Breast epithelium (tissue), 4 donors: Measurements from ENCODE around the gene GFRA1. TPM values are rescaled to one million over a fixed set of nuclear protein-coding genes. Genes with fewer than 3 reads are reported as not detected.

Source experiments
- DNase-seq, 2 donors: peaks; one replicate each; pipeline ENCODE4 v3.0.0-alpha.2; 2019; ENCODE audit warnings: low spot score in 2 of 2
- H3K27ac ChIP-seq, 2 donors: fragments of 200-600 bp; sonication (generic) in 1 of 2; one replicate each; pipeline ENCODE4 v1.5.1; 2016 to 2019; ENCODE audit warnings: mild to moderate bottlenecking in 1 of 2
- H3K27me3 ChIP-seq, 2 donors: fragments of 200-600 bp; sonication (generic) in 1 of 2; one replicate each; pipeline versions ENCODE4 v1.5.1 to v1.6.0; 2017 to 2019; ENCODE audit warnings: control low read depth in 1 of 2, mild to moderate bottlenecking in 1 of 2
- H3K36me3 ChIP-seq: fragments of 200-600 bp; one replicate; pipeline ENCODE4 v1.5.1; 2019
- H3K4me1 ChIP-seq, 2 donors: fragments of 200-600 bp; sonication (generic); one replicate each; pipeline ENCODE4 v1.5.1; 2016 to 2019; ENCODE audit warnings: control low read depth in 1 of 2
- H3K4me3 ChIP-seq, 3 donors: fragments of 200-600 bp; sonication (generic); 1 replicate in 2 of 3; 2 replicates in 1 of 3; pipeline ENCODE4 v1.5.1; 2016 to 2019; ENCODE audit warnings: mild to moderate bottlenecking in 3 of 3, moderate library complexity in 2 of 3
- H3K9me3 ChIP-seq, 2 donors: fragments of 200-600 bp; sonication (generic) in 1 of 2; one replicate each; pipeline ENCODE4 v1.5.1; 2016 to 2019; ENCODE audit warnings: control low read depth in 1 of 2
- CTCF ChIP-seq, 3 donors: fragments of 450-650 bp; IDR thresholded peaks; one replicate each; pipeline ENCODE4 v1.5.1; 2016 to 2017; ENCODE audit warnings: antibody characterized with exemption in 3 of 3, mild to moderate bottlenecking in 3 of 3, moderate library complexity in 3 of 3
- POLR2A ChIP-seq: fragments of 450-650 bp; IDR thresholded peaks from one replicate; pipeline ENCODE4 v1.6.1; 2016; ENCODE audit warnings: antibody characterized with exemption, mild to moderate bottlenecking, moderate library complexity
- POLR2AphosphoS5 ChIP-seq, 3 donors: sonication (generic); formaldehyde crosslinking; IDR thresholded peaks; one replicate each; pipeline ENCODE4 v1.6.1; 2017; ENCODE audit warnings: antibody characterized with exemption in 3 of 3
- intact Hi-C: fragments of 100-400 bp; cut with DNase I; formaldehyde crosslinking; loops from one replicate; pipeline ENCODE4 v1.15.1; 2023; ENCODE audit warnings: low total_unique reads
- total RNA-seq, 3 donors: library from RNA; depleted of rRNA; stranded (reverse); fragments of >200 nt; gene quantifications; one replicate each; pipeline ENCODE4 v1.1.0, GENCODE V29; 2016

Gene GFRA1
- total RNA-seq, 3 donors from 2014 or later = 88.2 to 153 (median 98.5) TPM

DNA sequence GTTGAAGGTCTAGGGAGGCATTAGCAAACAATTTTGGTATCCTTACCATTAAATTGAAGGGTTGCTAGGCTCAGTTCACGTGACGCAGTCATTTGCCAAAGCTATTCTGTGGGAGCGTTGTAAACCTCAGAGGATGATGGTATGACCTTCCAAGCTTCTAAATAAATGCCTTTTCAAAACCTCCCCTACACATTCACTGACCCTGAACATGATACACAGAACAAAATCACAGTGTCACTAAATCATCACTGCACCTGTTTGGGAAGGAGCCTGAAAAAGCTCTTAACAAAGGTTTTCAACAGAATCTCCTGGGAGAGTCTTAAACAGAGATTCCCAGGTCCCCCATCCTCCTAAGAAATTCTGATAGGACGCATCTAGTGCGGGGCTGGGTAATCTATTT is 38.0 kb upstream of the GFRA1 start:
- Histone ChIP-seq H3K9me3 (no peaks in the 10 kb centered on the region), H3K4me1 (no peaks in the 10 kb centered on the region), H3K27me3 (no peaks in the 10 kb centered on the region), H3K36me3 (no peaks in the 10 kb centered on the region), H3K27ac (no peak overlapping the region), H3K4me3 (no peak overlapping the region)
- TF ChIP-seq POLR2AphosphoS5 (IDR thresholded peaks at IDR 0.05) (no peak), POLR2A (no peak)
- intact Hi-C loops = no loop called here
- DNase-seq = no peak

DNA sequence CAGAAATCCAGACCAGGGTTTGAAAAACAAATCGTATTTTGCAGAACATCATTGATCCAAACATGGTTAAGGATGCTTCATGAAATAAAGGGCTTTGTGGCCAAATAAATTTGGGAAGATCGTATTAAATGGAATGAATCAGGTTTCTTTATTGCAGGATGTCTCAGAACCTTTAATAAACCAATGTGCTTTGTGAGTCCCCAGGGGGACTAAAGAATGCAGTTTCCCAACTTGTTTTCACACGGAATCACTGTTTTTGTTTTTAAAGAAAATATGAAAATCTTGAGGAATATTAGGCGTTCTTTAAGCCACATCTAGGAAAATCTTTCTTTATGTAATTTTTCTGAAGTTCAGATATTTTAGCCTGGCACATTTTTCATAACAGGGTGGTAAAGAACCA is 34.4 kb upstream of the GFRA1 start:
- no peak overlapping the region for H3K27ac ChIP-seq
- H3K4me3 ChIP-seq = no peak overlapping the region
- no peaks in the 10 kb centered on the region for H3K4me1 ChIP-seq
- intact Hi-C loops = no loop called here
- TF ChIP-seq POLR2AphosphoS5 (IDR thresholded peaks at IDR 0.05) (no peak), CTCF (IDR thresholded peaks at IDR 0.05) (no peak), POLR2A (no peak)
- DNase-seq = no peak
- H3K27me3 ChIP-seq = no peaks in the 10 kb centered on the region
- no peaks in the 10 kb centered on the region for H3K9me3 ChIP-seq
- H3K36me3 ChIP-seq = no peaks in the 10 kb centered on the region

DNA sequence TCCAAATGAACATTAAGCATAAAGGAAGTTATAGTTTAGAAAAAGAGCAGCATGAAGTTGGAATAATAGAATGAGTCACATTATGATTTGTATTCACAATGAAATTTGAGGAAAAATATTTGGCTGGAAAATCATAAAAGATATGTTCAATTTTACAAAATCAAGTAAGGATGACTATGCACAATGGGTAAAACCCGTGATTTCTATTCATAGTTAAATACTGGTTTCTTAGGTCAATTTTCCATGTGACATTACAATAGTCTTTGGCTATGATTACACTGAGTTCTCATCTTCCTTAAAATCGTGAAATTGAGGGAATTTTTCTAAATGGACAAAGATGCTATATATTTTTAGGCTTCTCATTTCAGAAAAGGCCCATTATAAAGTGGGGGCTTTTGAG is 33.8 kb upstream of the GFRA1 start:
- Histone ChIP-seq H3K9me3 (no peaks in the 10 kb centered on the region), H3K4me1 (no peaks in the 10 kb centered on the region), H3K36me3 (no peaks in the 10 kb centered on the region), H3K27ac (no peak overlapping the region), H3K27me3 (no peaks in the 10 kb centered on the region), H3K4me3 (no peak overlapping the region)
- intact Hi-C loops = no loop called here
- TF ChIP-seq POLR2A = no peak
- TF ChIP-seq POLR2AphosphoS5 (IDR thresholded peaks at IDR 0.05) = no peak
- TF ChIP-seq CTCF (IDR thresholded peaks at IDR 0.05) = no peak
- no peak for DNase-seq

DNA sequence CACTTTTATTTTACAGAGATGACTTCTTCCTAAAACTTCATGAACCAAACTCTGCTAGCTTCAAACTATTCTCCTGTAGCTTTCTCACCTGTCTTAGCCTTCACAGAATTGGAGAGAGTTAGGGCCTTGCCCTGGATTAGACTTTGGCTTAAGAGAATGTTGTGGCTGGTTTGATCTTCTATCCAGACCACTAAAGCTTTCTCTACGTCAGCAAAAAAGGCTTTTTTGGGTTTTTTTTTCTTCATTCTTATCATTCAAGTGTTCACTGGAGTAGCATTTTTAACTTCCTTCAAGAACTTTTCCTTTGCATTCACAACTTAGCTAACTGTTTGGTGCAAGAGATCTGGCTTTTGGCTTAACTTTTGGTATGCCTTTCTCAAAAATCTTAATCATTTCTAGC is 31.9 kb upstream of the GFRA1 start:
- no peak for DNase-seq
- no peaks in the 10 kb centered on the region for H3K4me1 ChIP-seq
- no peaks in the 10 kb centered on the region for H3K9me3 ChIP-seq
- H3K27me3 ChIP-seq = no peaks in the 10 kb centered on the region
- H3K36me3 ChIP-seq = no peaks in the 10 kb centered on the region
- intact Hi-C loops = no loop called here
- no peak overlapping the region for H3K4me3 ChIP-seq
- no peak overlapping the region for H3K27ac ChIP-seq
- TF ChIP-seq CTCF (IDR thresholded peaks at IDR 0.05) (no peak), POLR2AphosphoS5 (IDR thresholded peaks at IDR 0.05) (no peak), POLR2A (no peak)

DNA sequence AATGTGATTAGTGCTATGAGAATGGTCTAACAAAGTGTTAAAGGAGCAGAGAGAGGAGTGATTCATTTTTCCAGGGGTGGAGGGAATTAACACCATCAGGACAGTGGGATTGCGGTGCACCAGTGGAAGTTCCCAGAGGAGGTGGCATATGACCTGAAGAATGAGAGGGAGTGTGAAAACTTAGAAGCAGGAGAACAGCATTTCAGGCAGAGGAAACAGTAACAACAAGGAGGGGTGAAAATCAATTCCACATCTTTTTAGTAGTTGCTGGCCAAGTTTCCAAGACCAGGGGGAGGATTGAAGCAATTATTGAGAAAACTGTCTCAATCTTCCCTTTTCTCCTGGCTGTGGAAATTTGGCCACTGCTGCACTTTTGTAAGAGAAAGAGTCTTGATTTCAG is 27.5 kb upstream of the GFRA1 start:
- Histone ChIP-seq H3K9me3 (no peaks in the 10 kb centered on the region), H3K36me3 (no peaks in the 10 kb centered on the region), H3K4me3 (no peak overlapping the region), H3K27ac (no peak overlapping the region), H3K27me3 (peaks cover 0 to 3% of the 10 kb centered on the region in 2 donors), H3K4me1 (no peaks in the 10 kb centered on the region)
- no peak for DNase-seq
- no peak for TF ChIP-seq POLR2A
- TF ChIP-seq CTCF (IDR thresholded peaks at IDR 0.05) = no peak
- TF ChIP-seq POLR2AphosphoS5 (IDR thresholded peaks at IDR 0.05) = no peak
- intact Hi-C loops = no loop called here

DNA sequence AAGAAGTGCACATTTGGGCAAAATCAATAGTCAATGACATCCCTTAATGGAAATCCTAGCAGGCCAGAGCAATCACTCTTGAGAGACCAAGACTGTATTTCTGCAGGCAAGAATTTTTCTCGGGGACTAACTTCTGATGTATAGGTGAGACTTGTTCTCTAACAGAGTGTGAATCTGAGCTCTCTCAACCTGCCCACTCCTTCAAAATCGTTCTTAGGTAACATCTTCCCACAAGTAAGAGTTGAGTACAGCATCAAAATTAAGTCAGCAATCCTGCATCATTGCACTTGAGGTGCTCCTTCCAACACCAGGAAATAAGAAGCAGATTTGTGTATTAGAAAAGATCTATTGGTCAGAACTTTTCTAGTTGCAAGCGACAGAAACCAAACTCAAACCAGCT is 25.6 kb upstream of the GFRA1 start:
- intact Hi-C loops = no loop called here
- Histone ChIP-seq H3K27ac (no peak overlapping the region), H3K4me1 (no peaks in the 10 kb centered on the region), H3K27me3 (peaks cover 0 to 3% of the 10 kb centered on the region in 2 donors), H3K4me3 (no peak overlapping the region), H3K9me3 (no peaks in the 10 kb centered on the region), H3K36me3 (no peaks in the 10 kb centered on the region)
- TF ChIP-seq POLR2AphosphoS5 (IDR thresholded peaks at IDR 0.05) (no peak), CTCF (IDR thresholded peaks at IDR 0.05) (no peak), POLR2A (no peak)
- no peak for DNase-seq
